AG04449 (cell line): ENCODE data around the gene NEXMIF.

Experiments
- CTCF ChIA-PET: fragments of 350-600 bp; formaldehyde crosslinking; extraction: SDS; loops from one replicate; lab custom pipeline; 2021; ENCODE audit warnings: antibody characterized with exemption; lab: Yijun Ruan, JAX
- POLR2A ChIA-PET: fragments of 400-600, 350-600 bp; formaldehyde crosslinking; extraction: SDS; loops from one replicate; lab custom pipeline; 2020; ENCODE audit warnings: antibody characterized with exemption, inconsistent platforms; lab: Yijun Ruan, JAX
- DNase-seq: peaks from one replicate; pipeline ENCODE4 v3.0.0-alpha.2; 2010; ENCODE audit warnings: low read depth, low spot score
- H3K4me3 ChIP-seq: 2 replicates; pipeline ENCODE4 v1.5.1; 2011; ENCODE audit warnings: low read depth, mild to moderate bottlenecking, control low read depth, low read length
- CTCF ChIP-seq: IDR thresholded peaks from one replicate; pipeline ENCODE4 v1.5.1; 2011; ENCODE audit warnings: mild to moderate bottlenecking, moderate library complexity, low read length, control low read depth, inconsistent platforms; ENCODE audit not compliant: insufficient read depth; ENCODE audit errors: missing control alignments

NEXMIF gene

DNA sequence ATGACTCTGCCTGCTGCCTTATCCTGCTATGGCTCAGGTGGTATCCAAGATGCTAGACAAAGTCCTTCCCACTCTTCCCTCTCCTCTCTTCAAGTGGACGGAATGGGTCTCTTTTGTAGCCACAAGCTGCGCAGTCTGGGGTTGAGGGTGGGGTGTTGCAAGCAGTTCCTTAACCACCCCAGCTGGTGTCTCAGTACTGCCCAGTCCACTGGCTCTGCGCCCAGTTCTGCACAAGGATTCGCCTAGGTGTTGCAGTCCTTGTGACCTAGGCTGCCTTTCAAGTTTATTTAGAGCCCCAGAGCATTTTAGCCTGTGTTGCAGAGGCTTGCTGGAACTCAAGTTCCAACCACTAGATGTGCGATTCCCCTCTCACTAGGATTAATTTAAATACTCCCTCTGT is 120.7 kb downstream of the NEXMIF start:
- ChIA-PET POLR2A (no interaction called here), CTCF (no interaction called here)
- no peak for TF ChIP-seq CTCF
- H3K4me3 ChIP-seq: no peak overlapping the region
- no peak for DNase-seq

- no peak for DNase-seq
- ChIA-PET POLR2A (no interaction called here), CTCF (no interaction called here)
- no peak for TF ChIP-seq CTCF
- H3K4me3 ChIP-seq: no peak overlapping the region
Measured at GRCh38 chrX:74800062-74800461, 125.2 kb downstream of the NEXMIF start.

DNA sequence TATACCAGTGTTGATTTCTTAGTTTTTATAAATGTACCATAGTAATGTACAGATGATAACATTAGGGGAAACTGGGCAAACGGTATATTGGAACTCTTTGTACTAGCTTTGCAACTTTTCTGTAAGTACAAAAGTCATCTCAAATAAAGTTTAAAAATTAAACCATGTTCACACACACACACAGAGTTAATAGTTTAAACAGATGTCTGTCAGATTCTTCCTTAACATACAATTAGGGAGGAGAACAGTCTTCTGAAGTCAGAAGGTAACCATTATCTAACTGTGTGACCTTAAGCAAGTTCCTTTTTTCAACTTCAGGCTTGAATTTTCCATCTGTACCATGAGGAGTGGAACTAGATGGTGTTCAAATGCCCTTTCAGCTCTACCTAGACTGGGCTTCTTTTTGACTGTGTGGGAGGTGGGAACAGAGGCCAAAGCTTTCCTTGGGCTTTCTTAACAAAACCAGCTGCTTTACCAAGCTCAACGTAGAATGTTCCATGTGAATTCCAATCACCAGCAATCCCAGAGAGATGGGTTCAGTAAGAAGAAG is 127.8 kb downstream of the NEXMIF start:
- CTCF ChIA-PET: no interaction called here
- H3K4me3 ChIP-seq: no peak overlapping the region
- POLR2A ChIA-PET: no interaction called here
- TF ChIP-seq CTCF: no peak
- no peak for DNase-seq

DNA sequence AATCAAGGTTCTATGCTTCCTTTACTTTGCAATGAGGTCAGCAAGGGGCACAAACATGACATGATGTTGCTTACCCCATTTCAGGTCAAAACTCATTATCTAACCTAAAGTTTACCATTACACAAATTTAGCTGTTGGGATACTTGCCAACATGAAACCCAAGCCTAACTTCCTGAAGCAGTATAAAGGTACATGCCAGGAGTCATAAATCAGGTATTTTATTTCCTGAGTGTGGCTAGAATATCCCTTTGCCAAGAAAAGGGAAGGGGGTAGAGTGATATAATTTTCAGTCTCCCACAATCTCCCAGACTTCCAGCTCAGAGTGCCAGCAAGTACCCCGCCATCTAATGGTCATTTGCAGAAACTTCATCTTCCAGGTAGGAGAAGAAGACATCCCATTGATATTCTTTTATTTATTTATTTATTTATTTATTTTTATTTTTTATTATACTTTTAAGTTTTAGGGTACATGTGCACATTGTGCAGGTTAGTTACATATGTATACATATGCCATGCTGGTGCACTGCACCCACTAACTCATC is 136.6 kb downstream of the NEXMIF start:
- ChIA-PET CTCF (no interaction called here), POLR2A (no interaction called here)
- no peak for TF ChIP-seq CTCF
- no peak overlapping the region for H3K4me3 ChIP-seq
- no peak for DNase-seq

DNA sequence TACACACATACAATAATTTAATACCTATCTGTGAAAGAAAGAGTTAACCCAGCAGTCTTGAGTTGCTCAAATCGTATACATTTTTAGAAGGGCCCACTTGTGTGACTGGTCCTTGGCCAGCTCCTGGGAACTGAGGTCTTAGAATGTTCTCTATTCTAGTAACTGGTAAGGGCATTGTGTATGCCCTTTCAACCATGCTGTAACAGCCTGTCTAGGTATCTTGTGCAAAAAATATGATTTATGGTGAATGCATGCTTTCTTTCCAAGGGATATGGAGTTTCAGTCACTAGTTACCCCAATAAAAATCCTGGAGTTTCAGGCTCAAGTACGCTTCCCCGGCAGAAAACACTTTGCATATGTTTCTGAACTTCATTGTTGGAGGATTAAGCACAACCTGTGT is 140.6 kb downstream of the NEXMIF start:
- H3K4me3 ChIP-seq: no peak overlapping the region
- TF ChIP-seq CTCF: no peak
- DNase-seq: no peak
- POLR2A ChIA-PET: no interaction called here
- CTCF ChIA-PET: no interaction called here

GRCh38 chrX:74781507-74782034 is 143.7 kb downstream of the NEXMIF start:
- no peak for TF ChIP-seq CTCF
- CTCF ChIA-PET: no interaction called here
- POLR2A ChIA-PET: no interaction called here
- no peak for DNase-seq
- H3K4me3 ChIP-seq: no peak overlapping the region
